Keratinocyte (primary cell): Measurements from ENCODE around the gene RNPEPL1. TPM values are rescaled to one million over a fixed set of nuclear protein-coding genes. Genes with fewer than 3 reads are reported as not detected.

Source experiments
- DNase-seq: peaks from one replicate; pipeline ENCODE4 v3.0.0-alpha.2; 2011; ENCODE audit warnings: low read depth, missing footprints, low spot score
- FAIRE-seq: peaks from 2 replicates; lab custom pipeline; 2011; peaks lifted over from hg19 to GRCh38; lab: Jason Lieb, UNC
- H2AFZ ChIP-seq: 2 replicates; pipeline ENCODE4 v1.6.0; 2012; ENCODE audit warnings: low read length, control low read depth, inconsistent platforms; ENCODE audit not compliant: control insufficient read depth
- H3K27ac ChIP-seq: 2 replicates; pipeline ENCODE4 v1.5.1; 2011; ENCODE audit warnings: low read length; ENCODE audit not compliant: control insufficient read depth, insufficient read depth
- H3K27me3 ChIP-seq: 3 replicates; pipeline ENCODE4 v1.6.0; 2011; ENCODE audit warnings: low read length; ENCODE audit not compliant: control insufficient read depth, insufficient read depth; ENCODE audit errors: extremely low read depth
- H3K36me3 ChIP-seq, 2 experiments: 2 replicates in 1 of 2; 3 replicates in 1 of 2; pipeline ENCODE4 v1.5.1; 2011; ENCODE audit warnings: low read length in 2 of 2, mild to moderate bottlenecking in 1 of 2; ENCODE audit not compliant: control insufficient read depth in 2 of 2, insufficient read depth in 2 of 2; ENCODE audit errors: extremely low read depth in 1 of 2
- H3K4me1 ChIP-seq: 3 replicates; pipeline ENCODE4 v1.5.1; 2011; ENCODE audit warnings: low read length; ENCODE audit not compliant: control insufficient read depth, insufficient read depth; ENCODE audit errors: extremely low read depth
- H3K4me2 ChIP-seq: 3 replicates; pipeline ENCODE4 v1.6.0; 2011; ENCODE audit warnings: low read depth, low read length; ENCODE audit not compliant: control insufficient read depth, insufficient read depth; ENCODE audit errors: extremely low read depth
- H3K4me3 ChIP-seq, 3 experiments: fragments of 200-600 bp in 1 of 3; sonication (generic) in 1 of 3; 2 replicates in 2 of 3; 3 replicates in 1 of 3; pipeline ENCODE4 v1.5.1; 2011 to 2016; ENCODE audit warnings: low read length in 3 of 3, mild to moderate bottlenecking in 3 of 3, control low read depth in 2 of 3, inconsistent platforms in 1 of 3, low read depth in 1 of 3, mixed read lengths in 1 of 3, mixed run types in 1 of 3, moderate library complexity in 1 of 3; ENCODE audit not compliant: control insufficient read depth in 2 of 3, insufficient read depth in 2 of 3; ENCODE audit errors: extremely low read depth in 1 of 3
- H3K79me2 ChIP-seq: 2 replicates; pipeline ENCODE4 v1.6.0; 2012; ENCODE audit warnings: low read length; ENCODE audit not compliant: control insufficient read depth, insufficient read depth
- H3K9ac ChIP-seq: 3 replicates; pipeline ENCODE4 v1.6.0; 2011; ENCODE audit warnings: low read length; ENCODE audit not compliant: control insufficient read depth, insufficient read depth; ENCODE audit errors: extremely low read depth
- H3K9me1 ChIP-seq: 3 replicates; pipeline ENCODE4 v1.6.0; 2011; ENCODE audit warnings: low read length; ENCODE audit not compliant: control insufficient read depth, insufficient read depth; ENCODE audit errors: extremely low read depth
- H3K9me3 ChIP-seq: 2 replicates; pipeline ENCODE4 v1.5.1; 2012; ENCODE audit warnings: low read depth, low read length; ENCODE audit not compliant: control insufficient read depth
- H4K20me1 ChIP-seq: 3 replicates; pipeline ENCODE4 v1.6.0; 2011; ENCODE audit warnings: low read length; ENCODE audit not compliant: control insufficient read depth, insufficient read depth; ENCODE audit errors: extremely low read depth
- CTCF ChIP-seq, 3 experiments: IDR thresholded peaks in 1 of 3; conservative IDR thresholded peaks in 1 of 3; optimal IDR thresholded peaks in 1 of 3; 2 replicates in 2 of 3; 3 replicates in 1 of 3; pipeline versions ENCODE3 to v1.5.1; 2011; ENCODE audit warnings: low read length in 3 of 3, mild to moderate bottlenecking in 3 of 3, moderate library complexity in 2 of 3, control low read depth in 1 of 3, inconsistent platforms in 1 of 3; ENCODE audit not compliant: insufficient read depth in 2 of 3; ENCODE audit errors: extremely low read depth in 1 of 3
- EZH2 ChIP-seq: IDR thresholded peaks from one replicate; pipeline ENCODE4 v1.6.1; 2012; ENCODE audit warnings: inconsistent platforms, mild to moderate bottlenecking, low read length, moderate library complexity
- dilution Hi-C: fragments of 300-500 bp; cut with MboI; formaldehyde crosslinking; loops from one replicate; pipeline ENCODE4 v1.7.0; 2020; ENCODE audit warnings: low sequenced_read_pairs; ENCODE audit not compliant: extremely low pct_ligation_motif_present
- polyA plus RNA-seq, 5 experiments: library from polyadenylated mRNA; depleted of rRNA in 3 of 5; stranded (reverse) in 3 of 5; stranded (forward) in 1 of 5; unstranded in 1 of 5; fragments of >200 nt; gene quantifications; 1 replicate in 1 of 5; 2 replicates in 3 of 5; 3 replicates in 1 of 5; pipeline versions ENCODE4 v1.2.1 to v1.2.3, GENCODE V29; 2011 to 2012; ENCODE audit warnings: missing spikeins in 2 of 5, low read depth in 1 of 5, low replicate concordance in 1 of 5

RNPEPL1 gene
- polyA plus RNA-seq, 1 donor (not counting 4 experiments of a cell fraction or from before 2014, with no cell fraction given) = 3.7 TPM

- dilution Hi-C loops = no loop called here
- DNase-seq (no peak), FAIRE-seq (no peak)
- Histone ChIP-seq H3K36me3 (peaks cover 3 to 18% of the 10 kb centered on the region in 2 experiments), H3K9me3 (no peaks in the 10 kb centered on the region), H3K27me3 (no peaks in the 10 kb centered on the region), H3K4me3 (no peak overlapping the region), H3K9ac (no peak overlapping the region), H4K20me1 (peaks cover 18% of the 10 kb centered on the region), H3K9me1 (peaks cover 3% of the 10 kb centered on the region), H3K4me1 (peaks cover 11% of the 10 kb centered on the region), H2AFZ (no peak overlapping the region), H3K4me2 (no peak overlapping the region), H3K27ac (no peak overlapping the region), H3K79me2 (peaks cover 51% of the 10 kb centered on the region)
- no peak for TF ChIP-seq EZH2
- no peak for TF ChIP-seq CTCF (optimal IDR thresholded peaks at IDR 0.05 in 1 of 3, IDR thresholded peaks at IDR 0.05 in 1 of 3, conservative IDR thresholded peaks at IDR 0.05 in 1 of 3; ENCODE audit: extremely low read depth in 1 of 3, insufficient read depth in 2 of 3, low read length in 3 of 3)
Observed at GRCh38 chr2:240590681-240591111, 22.4 kb downstream of the RNPEPL1 start.

- Histone ChIP-seq H4K20me1 (peaks cover 19% of the 10 kb centered on the region), H3K9ac (no peak overlapping the region), H3K27ac (no peak overlapping the region), H3K4me1 (peaks cover 11% of the 10 kb centered on the region), H2AFZ (no peak overlapping the region), H3K4me2 (no peak overlapping the region), H3K36me3 (peaks cover 5 to 18% of the 10 kb centered on the region in 2 experiments), H3K9me3 (no peaks in the 10 kb centered on the region), H3K4me3 (no peak overlapping the region), H3K27me3 (no peaks in the 10 kb centered on the region), H3K79me2 (peaks cover 47% of the 10 kb centered on the region), H3K9me1 (peaks cover 3% of the 10 kb centered on the region)
- DNase-seq (no peak), FAIRE-seq (no peak)
- dilution Hi-C loops = no loop called here
- TF ChIP-seq CTCF (optimal IDR thresholded peaks at IDR 0.05 in 1 of 3, IDR thresholded peaks at IDR 0.05 in 1 of 3, conservative IDR thresholded peaks at IDR 0.05 in 1 of 3; ENCODE audit: extremely low read depth in 1 of 3, insufficient read depth in 2 of 3, low read length in 3 of 3) (no peak), EZH2 (no peak)
Observed at GRCh38 chr2:240591226-240591625, 22.9 kb downstream of the RNPEPL1 start.
